ENCODE measurements around the gene TSC2. TPM values are rescaled to one million over a fixed set of nuclear protein-coding genes. Genes with fewer than 3 reads are reported as not detected.
A peak's percentile ranks its signal among the peaks of the same experiment; 100 is the strongest.
"Not testable (repeated sequence)": the region's sequence is repeated elsewhere in the genome, so short reads cannot be mapped to it uniquely, and the experiment has no call there.

The TSC2 gene
- total and polyA plus RNA-seq, 10 donors = 20.7 to 185 (median 93.8) TPM

DNA sequence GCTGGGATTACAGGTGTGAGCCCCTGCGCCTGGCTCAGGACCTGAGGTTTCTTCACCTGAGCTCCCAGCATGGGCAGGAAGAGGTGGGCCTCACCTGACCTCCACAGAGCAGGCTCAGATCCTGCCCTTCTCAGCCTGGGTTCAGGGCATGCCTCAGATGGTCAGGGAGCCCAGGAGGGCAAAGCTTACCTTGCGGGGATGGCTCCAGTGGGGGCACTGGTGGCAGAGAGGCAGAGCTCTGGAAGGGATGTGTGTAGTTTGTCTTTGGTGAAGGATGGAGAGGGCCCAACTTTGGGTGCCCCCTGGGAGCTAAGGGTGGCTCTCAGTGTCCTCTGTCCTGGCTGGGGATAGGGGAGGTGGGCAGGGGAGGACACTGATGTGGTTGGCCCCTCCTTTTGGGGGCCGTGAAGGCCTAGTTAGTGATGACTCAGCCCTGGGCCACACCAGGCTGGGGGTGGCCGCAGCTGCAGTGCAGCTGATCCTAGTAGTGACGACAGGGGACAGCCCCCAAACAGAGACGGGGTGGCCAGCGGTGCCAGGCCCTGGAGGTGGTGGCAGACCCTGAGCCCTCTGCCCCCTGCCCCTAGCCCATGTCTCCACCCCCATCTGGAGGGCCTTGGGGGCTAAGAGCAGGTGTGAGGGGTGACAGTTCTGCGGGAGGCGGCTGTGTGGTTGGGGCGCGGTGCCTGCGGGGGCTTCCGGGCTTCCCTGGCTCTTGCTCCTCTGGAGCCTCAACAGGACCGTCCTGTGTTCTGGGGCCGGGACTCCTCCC lies 15.3 kb upstream of the TSC2 start:
- peaks cover 0 to 32% (median 4%) of the 10 kb centered on the region in 6 donors for H3K36me3 ChIP-seq
- no peak for DNase-seq
- H3K27me3 ChIP-seq (replicated peaks in 1 of 7) = peaks cover 0 to 25% (median 2%) of the 10 kb centered on the region in 7 donors
- WGBS, 5 donors = 48 to 59% (median 49%) methylated on average over 5 to 15 of the region's 15 CpGs
- peak overlapping the region; percentile 60 to 90 (median 84) for H3K27ac ChIP-seq
- no peaks in the 10 kb centered on the region for H3K9me3 ChIP-seq
- intact Hi-C loops (cut with DNase I; ENCODE audit: low total_unique reads) = no loop called here
- TF ChIP-seq POLR2AphosphoS5 (IDR thresholded peaks at IDR 0.05) = peak in 1 of 3 donors; percentile 26
- TF ChIP-seq, protein P1, sequence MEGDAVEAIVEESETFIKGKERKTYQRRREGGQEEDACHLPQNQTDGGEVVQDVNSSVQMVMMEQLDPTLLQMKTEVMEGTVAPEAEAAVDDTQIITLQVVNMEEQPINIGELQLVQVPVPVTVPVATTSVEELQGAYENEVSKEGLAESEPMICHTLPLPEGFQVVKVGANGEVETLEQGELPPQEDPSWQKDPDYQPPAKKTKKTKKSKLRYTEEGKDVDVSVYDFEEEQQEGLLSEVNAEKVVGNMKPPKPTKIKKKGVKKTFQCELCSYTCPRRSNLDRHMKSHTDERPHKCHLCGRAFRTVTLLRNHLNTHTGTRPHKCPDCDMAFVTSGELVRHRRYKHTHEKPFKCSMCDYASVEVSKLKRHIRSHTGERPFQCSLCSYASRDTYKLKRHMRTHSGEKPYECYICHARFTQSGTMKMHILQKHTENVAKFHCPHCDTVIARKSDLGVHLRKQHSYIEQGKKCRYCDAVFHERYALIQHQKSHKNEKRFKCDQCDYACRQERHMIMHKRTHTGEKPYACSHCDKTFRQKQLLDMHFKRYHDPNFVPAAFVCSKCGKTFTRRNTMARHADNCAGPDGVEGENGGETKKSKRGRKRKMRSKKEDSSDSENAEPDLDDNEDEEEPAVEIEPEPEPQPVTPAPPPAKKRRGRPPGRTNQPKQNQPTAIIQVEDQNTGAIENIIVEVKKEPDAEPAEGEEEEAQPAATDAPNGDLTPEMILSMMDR (IDR thresholded peaks at IDR 0.05 in 8 of 11, conservative IDR thresholded peaks at IDR 0.05 in 3 of 11) = no peak
- peaks cover 18 to 97% (median 79%) of the 10 kb centered on the region in 6 donors for H3K4me1 ChIP-seq
- peak overlapping the region in 6 of 8 donors; percentile 29 to 63 (median 39) for H3K4me3 ChIP-seq

DNA sequence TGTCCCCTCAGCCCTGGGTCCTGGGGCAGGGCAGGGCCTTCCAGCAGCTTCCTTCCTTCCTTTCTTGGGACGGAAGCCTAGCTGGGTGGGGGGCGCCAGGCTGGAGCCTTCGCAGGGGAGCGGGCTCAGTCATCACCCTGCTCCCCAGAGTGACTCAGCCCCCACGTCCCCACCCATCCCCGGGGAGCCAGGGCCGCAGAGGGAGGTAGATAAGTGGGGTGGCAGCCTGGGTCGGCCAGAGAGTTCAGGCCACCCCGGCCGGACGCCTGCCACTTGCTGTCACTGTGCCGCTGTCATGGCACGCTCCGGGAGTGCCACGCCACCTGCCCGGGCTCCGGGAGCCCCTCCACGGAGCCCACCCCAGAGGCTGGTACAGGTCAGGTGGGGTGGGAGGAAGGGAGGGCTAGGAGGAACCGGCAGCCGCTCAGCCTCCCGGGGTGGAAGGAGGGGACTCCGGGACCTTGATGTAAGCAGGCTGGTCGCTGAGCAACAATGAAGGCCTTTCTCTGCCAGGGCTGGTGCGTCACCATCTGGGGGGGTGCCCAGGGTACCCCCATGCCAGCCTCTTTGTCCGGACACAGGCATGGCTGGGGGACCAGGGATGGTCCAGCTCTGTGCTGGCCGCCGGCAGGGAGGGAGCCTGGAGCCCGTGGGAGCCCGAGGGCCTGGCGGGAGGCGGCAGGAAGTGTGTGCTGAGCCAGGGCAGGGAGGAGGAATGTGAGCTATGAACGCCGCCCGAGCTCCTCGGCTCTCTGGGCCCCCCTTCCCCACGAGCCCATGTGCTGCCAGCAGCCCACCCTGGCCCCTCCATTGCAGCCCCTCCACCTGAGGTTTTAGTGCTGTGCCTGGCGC lies 14.5 kb upstream of the TSC2 start:
- peak overlapping the region; percentile 60 to 90 (median 84) for H3K27ac ChIP-seq
- H3K4me3 ChIP-seq = peak overlapping the region; percentile 16 to 63 (median 34)
- peaks cover 0 to 20% (median 0%) of the 10 kb centered on the region in 7 donors for H3K27me3 ChIP-seq (replicated peaks in 1 of 7)
- H3K36me3 ChIP-seq = peaks cover 0 to 39% (median 4%) of the 10 kb centered on the region in 6 donors
- intact Hi-C loops (cut with DNase I; ENCODE audit: low total_unique reads) = no loop called here
- peaks cover 18 to 97% (median 79%) of the 10 kb centered on the region in 6 donors for H3K4me1 ChIP-seq
- 5 to 22% (median 19%) methylated on average over 16 to 37 of the region's 37 CpGs for WGBS, 5 donors
- no peak for DNase-seq
- TF ChIP-seq POLR2A (IDR thresholded peaks at IDR 0.05) (no peak), POLR2AphosphoS5 (IDR thresholded peaks at IDR 0.05) (peak; percentile 17 to 75 (median 64))
- H3K9me3 ChIP-seq = no peaks in the 10 kb centered on the region

DNA sequence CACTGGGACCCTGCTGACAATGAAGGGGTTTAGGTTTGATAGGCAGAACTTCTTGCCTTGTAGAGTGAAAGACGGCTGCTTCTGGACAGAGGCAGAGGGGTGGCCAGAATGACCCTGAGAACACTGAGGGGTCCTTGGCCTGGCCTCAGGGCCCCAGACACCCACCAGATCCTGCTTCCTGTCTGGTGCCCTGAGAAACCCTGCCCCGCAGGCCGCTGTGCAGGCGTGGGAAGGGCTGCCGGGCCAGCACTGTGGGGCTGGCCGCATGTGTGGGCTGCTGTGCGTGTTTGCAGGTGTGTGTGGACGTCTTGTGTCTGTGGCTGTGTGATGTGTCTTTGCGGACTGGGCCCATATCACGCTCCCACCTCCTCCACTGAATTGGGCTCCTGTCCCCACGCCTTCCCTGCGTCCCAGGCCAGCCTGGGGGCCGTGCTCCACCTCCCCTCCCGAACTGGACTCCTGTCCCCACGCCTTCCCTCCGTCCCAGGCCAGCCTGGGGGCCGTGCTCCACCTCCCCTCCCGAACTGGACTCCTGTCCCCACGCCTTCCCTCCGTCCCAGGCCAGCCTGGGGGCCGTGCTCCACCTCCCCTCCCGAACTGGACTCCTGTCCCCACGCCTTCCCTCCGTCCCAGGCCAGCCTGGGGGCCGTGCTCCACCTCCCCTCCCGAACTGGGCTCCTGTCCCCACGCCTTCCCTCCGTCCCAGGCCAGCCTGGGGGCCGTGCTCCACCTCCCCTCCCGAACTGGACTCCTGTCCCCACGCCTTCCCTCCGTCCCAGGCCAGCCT lies 13.7 kb upstream of the TSC2 start:
- Histone ChIP-seq H3K27me3 (replicated peaks in 1 of 7) (peaks cover 0 to 15% (median 0%) of the 10 kb centered on the region in 7 donors), H3K36me3 (peaks cover 0 to 39% (median 4%) of the 10 kb centered on the region in 6 donors), H3K4me1 (peaks cover 18 to 97% (median 81%) of the 10 kb centered on the region in 6 donors), H3K27ac (peak overlapping the region; percentile 60 to 90 (median 84)), H3K4me3 (peak overlapping the region in 7 of 8 donors; percentile 16 to 63 (median 36))
- 24 to 66% (median 54%) methylated on average over 6 to 16 of the region's 32 CpGs for WGBS, 5 donors
- DNase-seq; intact Hi-C loops (cut with DNase I; ENCODE audit: low total_unique reads); H3K9me3 ChIP-seq: not testable (repeated sequence)

- Histone ChIP-seq H3K9me3 (no peaks in the 10 kb centered on the region), H3K27me3 (replicated peaks in 1 of 7) (peaks cover 0 to 13% (median 0%) of the 10 kb centered on the region in 7 donors), H3K4me3 (peak overlapping the region in 4 of 8 donors; percentile 12 to 49 (median 31)), H3K27ac (peak overlapping the region; percentile 53 to 85 (median 78)), H3K4me1 (peaks cover 21 to 97% (median 81%) of the 10 kb centered on the region in 6 donors), H3K36me3 (peaks cover 0 to 34% (median 4%) of the 10 kb centered on the region in 6 donors)
- intact Hi-C loops (cut with DNase I; ENCODE audit: low total_unique reads) = no loop called here
- TF ChIP-seq, protein P1 (IDR thresholded peaks at IDR 0.05 in 8 of 11, conservative IDR thresholded peaks at IDR 0.05 in 3 of 11) = no peak
- no peak for TF ChIP-seq POLR2A (IDR thresholded peaks at IDR 0.05)
- peak in 2 of 3 donors; percentile 26 to 28 for TF ChIP-seq POLR2AphosphoS5 (IDR thresholded peaks at IDR 0.05)
- WGBS, 5 donors = 73 to 83% (median 77%) methylated on average over 14 to 17 of the region's 17 CpGs
- DNase-seq = no peak
Observed at GRCh38 chr16:2034696-2035430, 12.9 kb upstream of the TSC2 start.

All from spleen (tissue), 11 donors.